HEK293 (cell line): Measurements from ENCODE around the gene MXRA8.

Experiments used
- CTCF ChIA-PET: fragments of 350-600 bp; formaldehyde crosslinking; extraction: SDS; loops from one replicate; lab custom pipeline; 2021; ENCODE audit warnings: antibody characterized with exemption; lab: Yijun Ruan, JAX
- POLR2A ChIA-PET: fragments of 300-600 bp; formaldehyde crosslinking; extraction: SDS; loops from one replicate; lab custom pipeline; 2020; ENCODE audit warnings: antibody characterized with exemption, inconsistent platforms; lab: Yijun Ruan, JAX
- H3K27ac ChIP-seq: fragments of 200-500 bp; sonication (Bioruptor generic); 2 replicates; pipeline ENCODE4 v1.5.1; 2014; ENCODE audit warnings: low read depth, low read length, control low read depth, inconsistent platforms; ENCODE audit errors: extremely low read depth
- H3K36me3 ChIP-seq, 2 experiments: fragments of 200-500 bp in 1 of 2; sonication (Bioruptor generic) in 1 of 2; 1 replicate in 1 of 2; 2 replicates in 1 of 2; pipeline ENCODE4 v1.5.1; 2014 to 2017; ENCODE audit warnings: inconsistent platforms in 2 of 2, low read length in 2 of 2; ENCODE audit not compliant: control insufficient read depth in 2 of 2, insufficient read depth in 1 of 2
- H3K4me1 ChIP-seq: fragments of 200-500 bp; sonication (Bioruptor generic); 2 replicates; pipeline ENCODE4 v1.5.1; 2014; ENCODE audit warnings: mild to moderate bottlenecking, low read length, inconsistent platforms; ENCODE audit not compliant: control insufficient read depth, insufficient read depth
- H3K4me3 ChIP-seq: 2 replicates; pipeline ENCODE4 v1.5.1; 2011; ENCODE audit warnings: low read depth, mild to moderate bottlenecking, control low read depth, low read length, moderate library complexity
- H3K9me3 ChIP-seq: fragments of 200-500 bp; sonication (Bioruptor generic); 2 replicates; pipeline ENCODE4 v1.5.1; 2014; ENCODE audit warnings: low read depth, low read length, inconsistent platforms; ENCODE audit not compliant: control insufficient read depth, insufficient read depth
- EGR2 ChIP-seq: fragments of 450-650 bp; formaldehyde crosslinking; IDR thresholded peaks from 2 replicates; pipeline ENCODE4 v1.5.1; 2016; ENCODE audit warnings: low read depth, missing biosample characterization, missing genetic modification characterization
- KLF10 ChIP-seq: fragments of 450-650 bp; IDR thresholded peaks from 2 replicates; pipeline ENCODE4 v1.5.1; 2018; ENCODE audit warnings: missing biosample characterization, mild to moderate bottlenecking, missing genetic modification characterization
- MYNN ChIP-seq: fragments of 450-650 bp; formaldehyde crosslinking; IDR thresholded peaks from 2 replicates; pipeline ENCODE4 v1.5.1; 2016; ENCODE audit warnings: missing biosample characterization, missing genetic modification characterization, borderline replicate concordance
- SETDB1 ChIP-seq: IDR thresholded peaks from one replicate; pipeline ENCODE4 v1.6.1; 2017; ENCODE audit warnings: mild to moderate bottlenecking, low read length, moderate library complexity, mixed read lengths; ENCODE audit not compliant: insufficient read length
- ZFHX2 ChIP-seq: fragments of 450-650 bp; formaldehyde crosslinking; conservative IDR thresholded peaks from 2 replicates; pipeline ENCODE4 v1.5.1; 2016; ENCODE audit warnings: missing biosample characterization, missing genetic modification characterization
- ZFP3 ChIP-seq: fragments of 450-650 bp; formaldehyde crosslinking; IDR thresholded peaks from 2 replicates; pipeline ENCODE4 v1.5.1; 2016; ENCODE audit warnings: low read depth, missing biosample characterization, missing genetic modification characterization
- ZNF10 ChIP-seq: fragments of 450-650 bp; formaldehyde crosslinking; IDR thresholded peaks from 2 replicates; pipeline ENCODE4 v1.5.1; 2017; ENCODE audit warnings: missing biosample characterization, missing genetic modification characterization
- ZNF184 ChIP-seq: fragments of 450-650 bp; IDR thresholded peaks from 2 replicates; pipeline ENCODE4 v1.5.1; 2018; ENCODE audit warnings: missing biosample characterization, mild to moderate bottlenecking, missing genetic modification characterization
- ZNF221 ChIP-seq: fragments of 450-650 bp; formaldehyde crosslinking; IDR thresholded peaks from 2 replicates; pipeline ENCODE4 v1.5.1; 2017; ENCODE audit warnings: missing biosample characterization, missing genetic modification characterization, borderline replicate concordance
- ZNF266 ChIP-seq: fragments of 450-650 bp; formaldehyde crosslinking; IDR thresholded peaks from 2 replicates; pipeline ENCODE4 v1.5.1; 2016; ENCODE audit warnings: missing biosample characterization, missing genetic modification characterization, low read depth
- ZNF302 ChIP-seq: fragments of 450-650 bp; formaldehyde crosslinking; IDR thresholded peaks from 2 replicates; pipeline ENCODE4 v1.5.1; 2016; ENCODE audit warnings: missing biosample characterization, missing genetic modification characterization, low read depth
- ZNF416 ChIP-seq: fragments of 450-650 bp; formaldehyde crosslinking; IDR thresholded peaks from 2 replicates; pipeline ENCODE4 v1.5.1; 2016; ENCODE audit warnings: missing biosample characterization, missing genetic modification characterization
- ZNF426 ChIP-seq: fragments of 450-650 bp; formaldehyde crosslinking; IDR thresholded peaks from 2 replicates; pipeline ENCODE4 v1.5.1; 2017; ENCODE audit warnings: missing biosample characterization, missing genetic modification characterization, mild to moderate bottlenecking, inconsistent platforms, moderate library complexity
- ZNF510 ChIP-seq: fragments of 450-650 bp; formaldehyde crosslinking; IDR thresholded peaks from 2 replicates; pipeline ENCODE4 v1.5.1; 2018; ENCODE audit warnings: mild to moderate bottlenecking, missing genetic modification characterization, missing biosample characterization; ENCODE audit not compliant: insufficient replicate concordance
- ZNF549 ChIP-seq: fragments of 450-650 bp; IDR thresholded peaks from 2 replicates; pipeline ENCODE4 v1.5.1; 2018; ENCODE audit warnings: missing biosample characterization, missing genetic modification characterization, mild to moderate bottlenecking, inconsistent platforms, moderate library complexity
- ZNF555 ChIP-seq: fragments of 450-650 bp; formaldehyde crosslinking; conservative IDR thresholded peaks from 2 replicates; pipeline ENCODE4 v1.5.1; 2017; ENCODE audit warnings: missing biosample characterization, mild to moderate bottlenecking, missing genetic modification characterization, inconsistent platforms
- ZNF600 ChIP-seq: fragments of 450-650 bp; formaldehyde crosslinking; IDR thresholded peaks from 2 replicates; pipeline ENCODE4 v1.5.1; 2016; ENCODE audit warnings: missing biosample characterization, missing genetic modification characterization
- ZNF629 ChIP-seq: fragments of 450-650 bp; formaldehyde crosslinking; IDR thresholded peaks from 2 replicates; pipeline ENCODE4 v1.5.1; 2017; ENCODE audit warnings: missing biosample characterization, missing genetic modification characterization
- ZNF664 ChIP-seq: fragments of 450-650 bp; formaldehyde crosslinking; IDR thresholded peaks from 2 replicates; pipeline ENCODE4 v1.5.1; 2016; ENCODE audit warnings: missing biosample characterization, missing genetic modification characterization
- ZNF747 ChIP-seq: fragments of 450-650 bp; formaldehyde crosslinking; IDR thresholded peaks from 2 replicates; pipeline ENCODE4 v1.5.1; 2016; ENCODE audit warnings: missing biosample characterization, missing genetic modification characterization
- TF ChIP-seq, protein P1 (sequence below): fragments of 450-650 bp; formaldehyde crosslinking; IDR thresholded peaks from 2 replicates; pipeline ENCODE4 v1.5.1; 2016; ENCODE audit warnings: missing biosample characterization, missing genetic modification characterization
- TF ChIP-seq, protein P2 (sequence below): fragments of 450-650 bp; formaldehyde crosslinking; IDR thresholded peaks from 2 replicates; pipeline ENCODE4 v1.5.1; 2016; ENCODE audit warnings: missing biosample characterization, missing genetic modification characterization, borderline replicate concordance
- TF ChIP-seq, protein P3 (sequence below): fragments of 450-650 bp; formaldehyde crosslinking; IDR thresholded peaks from 2 replicates; pipeline ENCODE4 v1.5.1; 2016; ENCODE audit warnings: missing biosample characterization, missing genetic modification characterization
- TF ChIP-seq, protein P4 (sequence below): fragments of 450-650 bp; formaldehyde crosslinking; IDR thresholded peaks from 2 replicates; pipeline ENCODE4 v1.5.0; 2017; ENCODE audit warnings: missing biosample characterization, missing genetic modification characterization, borderline replicate concordance
- TF ChIP-seq, protein P5 (sequence below): fragments of 450-650 bp; formaldehyde crosslinking; IDR thresholded peaks from 2 replicates; pipeline ENCODE4 v1.5.1; 2016; ENCODE audit warnings: missing biosample characterization, missing genetic modification characterization

The MXRA8 gene

DNA sequence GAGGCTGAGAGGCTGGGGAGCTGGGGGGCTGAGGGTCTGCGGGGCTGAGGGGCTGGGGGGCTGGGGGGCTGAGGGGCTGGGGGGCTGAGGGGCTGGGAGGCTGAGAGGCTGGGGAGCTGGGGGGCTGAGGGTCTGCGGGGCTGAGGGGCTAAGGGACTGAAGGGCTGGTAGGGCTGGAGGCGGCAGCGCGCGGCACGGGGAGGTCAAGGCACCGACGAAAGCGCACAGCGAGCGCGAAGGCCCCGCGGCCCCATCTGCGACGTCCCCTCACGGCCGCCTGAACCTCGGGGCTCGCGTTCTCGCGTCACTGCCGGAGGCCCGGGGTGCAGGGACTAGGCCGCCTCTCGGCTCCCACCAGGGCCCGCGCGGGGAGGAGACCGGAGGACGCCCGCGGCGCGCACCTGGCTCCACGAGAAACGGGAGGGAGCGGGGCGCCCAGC, 34.3 kb downstream of the MXRA8 start:
- Histone ChIP-seq H3K36me3 (peaks cover 0 to 58% of the 10 kb centered on the region in 2 experiments; a peak in 2 of 3 replicates), H3K4me1 (peaks cover 10% of the 10 kb centered on the region), H3K9me3 (no peaks in the 10 kb centered on the region), H3K27ac (peak overlapping the region; percentile 84; the same call in 1 of the 2 replicates), H3K4me3 (peak overlapping the region; percentile 93)
- CTCF ChIA-PET, result no interaction called here
- POLR2A ChIA-PET, result no interaction called here
- no peak for TF ChIP-seq ZNF184 (tag by site-specific recombination)
- TF ChIP-seq, protein P1, sequence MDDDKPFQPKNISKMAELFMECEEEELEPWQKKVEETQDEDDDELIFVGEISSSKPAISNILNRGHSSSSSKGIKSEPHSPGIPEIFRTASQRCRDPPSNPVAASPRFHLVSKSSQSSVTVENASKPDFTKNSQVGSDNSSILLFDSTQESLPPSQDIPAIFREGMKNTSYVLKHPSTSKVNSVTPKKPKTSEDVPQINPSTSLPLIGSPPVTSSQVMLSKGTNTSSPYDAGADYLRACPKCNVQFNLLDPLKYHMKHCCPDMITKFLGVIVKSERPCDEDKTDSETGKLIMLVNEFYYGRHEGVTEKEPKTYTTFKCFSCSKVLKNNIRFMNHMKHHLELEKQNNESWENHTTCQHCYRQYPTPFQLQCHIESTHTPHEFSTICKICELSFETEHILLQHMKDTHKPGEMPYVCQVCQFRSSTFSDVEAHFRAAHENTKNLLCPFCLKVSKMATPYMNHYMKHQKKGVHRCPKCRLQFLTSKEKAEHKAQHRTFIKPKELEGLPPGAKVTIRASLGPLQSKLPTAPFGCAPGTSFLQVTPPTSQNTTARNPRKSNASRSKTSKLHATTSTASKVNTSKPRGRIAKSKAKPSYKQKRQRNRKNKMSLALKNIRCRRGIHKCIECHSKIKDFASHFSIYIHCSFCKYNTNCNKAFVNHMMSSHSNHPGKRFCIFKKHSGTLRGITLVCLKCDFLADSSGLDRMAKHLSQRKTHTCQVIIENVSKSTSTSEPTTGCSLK (tag by site-specific recombination), result no peak
- no peak for TF ChIP-seq SETDB1
- no peak for TF ChIP-seq ZNF416 (tag by site-specific recombination)
- TF ChIP-seq ZNF221 (tag by site-specific recombination), result no peak
- TF ChIP-seq EGR2 (tag by site-specific recombination), result no peak
- TF ChIP-seq, protein P2, sequence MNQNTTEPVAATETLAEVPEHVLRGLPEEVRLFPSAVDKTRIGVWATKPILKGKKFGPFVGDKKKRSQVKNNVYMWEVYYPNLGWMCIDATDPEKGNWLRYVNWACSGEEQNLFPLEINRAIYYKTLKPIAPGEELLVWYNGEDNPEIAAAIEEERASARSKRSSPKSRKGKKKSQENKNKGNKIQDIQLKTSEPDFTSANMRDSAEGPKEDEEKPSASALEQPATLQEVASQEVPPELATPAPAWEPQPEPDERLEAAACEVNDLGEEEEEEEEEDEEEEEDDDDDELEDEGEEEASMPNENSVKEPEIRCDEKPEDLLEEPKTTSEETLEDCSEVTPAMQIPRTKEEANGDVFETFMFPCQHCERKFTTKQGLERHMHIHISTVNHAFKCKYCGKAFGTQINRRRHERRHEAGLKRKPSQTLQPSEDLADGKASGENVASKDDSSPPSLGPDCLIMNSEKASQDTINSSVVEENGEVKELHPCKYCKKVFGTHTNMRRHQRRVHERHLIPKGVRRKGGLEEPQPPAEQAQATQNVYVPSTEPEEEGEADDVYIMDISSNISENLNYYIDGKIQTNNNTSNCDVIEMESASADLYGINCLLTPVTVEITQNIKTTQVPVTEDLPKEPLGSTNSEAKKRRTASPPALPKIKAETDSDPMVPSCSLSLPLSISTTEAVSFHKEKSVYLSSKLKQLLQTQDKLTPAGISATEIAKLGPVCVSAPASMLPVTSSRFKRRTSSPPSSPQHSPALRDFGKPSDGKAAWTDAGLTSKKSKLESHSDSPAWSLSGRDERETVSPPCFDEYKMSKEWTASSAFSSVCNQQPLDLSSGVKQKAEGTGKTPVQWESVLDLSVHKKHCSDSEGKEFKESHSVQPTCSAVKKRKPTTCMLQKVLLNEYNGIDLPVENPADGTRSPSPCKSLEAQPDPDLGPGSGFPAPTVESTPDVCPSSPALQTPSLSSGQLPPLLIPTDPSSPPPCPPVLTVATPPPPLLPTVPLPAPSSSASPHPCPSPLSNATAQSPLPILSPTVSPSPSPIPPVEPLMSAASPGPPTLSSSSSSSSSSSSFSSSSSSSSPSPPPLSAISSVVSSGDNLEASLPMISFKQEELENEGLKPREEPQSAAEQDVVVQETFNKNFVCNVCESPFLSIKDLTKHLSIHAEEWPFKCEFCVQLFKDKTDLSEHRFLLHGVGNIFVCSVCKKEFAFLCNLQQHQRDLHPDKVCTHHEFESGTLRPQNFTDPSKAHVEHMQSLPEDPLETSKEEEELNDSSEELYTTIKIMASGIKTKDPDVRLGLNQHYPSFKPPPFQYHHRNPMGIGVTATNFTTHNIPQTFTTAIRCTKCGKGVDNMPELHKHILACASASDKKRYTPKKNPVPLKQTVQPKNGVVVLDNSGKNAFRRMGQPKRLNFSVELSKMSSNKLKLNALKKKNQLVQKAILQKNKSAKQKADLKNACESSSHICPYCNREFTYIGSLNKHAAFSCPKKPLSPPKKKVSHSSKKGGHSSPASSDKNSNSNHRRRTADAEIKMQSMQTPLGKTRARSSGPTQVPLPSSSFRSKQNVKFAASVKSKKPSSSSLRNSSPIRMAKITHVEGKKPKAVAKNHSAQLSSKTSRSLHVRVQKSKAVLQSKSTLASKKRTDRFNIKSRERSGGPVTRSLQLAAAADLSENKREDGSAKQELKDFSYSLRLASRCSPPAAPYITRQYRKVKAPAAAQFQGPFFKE (tag by site-specific recombination), result no peak
- no peak for TF ChIP-seq ZFP3 (tag by site-specific recombination)
- TF ChIP-seq ZNF664 (tag by site-specific recombination), result no peak
- TF ChIP-seq ZNF426 (tag by site-specific recombination), result no peak
- peak; percentile 74; the same call in 1 of the 2 replicates for TF ChIP-seq ZNF629 (tag by site-specific recombination)
- TF ChIP-seq, protein P3, sequence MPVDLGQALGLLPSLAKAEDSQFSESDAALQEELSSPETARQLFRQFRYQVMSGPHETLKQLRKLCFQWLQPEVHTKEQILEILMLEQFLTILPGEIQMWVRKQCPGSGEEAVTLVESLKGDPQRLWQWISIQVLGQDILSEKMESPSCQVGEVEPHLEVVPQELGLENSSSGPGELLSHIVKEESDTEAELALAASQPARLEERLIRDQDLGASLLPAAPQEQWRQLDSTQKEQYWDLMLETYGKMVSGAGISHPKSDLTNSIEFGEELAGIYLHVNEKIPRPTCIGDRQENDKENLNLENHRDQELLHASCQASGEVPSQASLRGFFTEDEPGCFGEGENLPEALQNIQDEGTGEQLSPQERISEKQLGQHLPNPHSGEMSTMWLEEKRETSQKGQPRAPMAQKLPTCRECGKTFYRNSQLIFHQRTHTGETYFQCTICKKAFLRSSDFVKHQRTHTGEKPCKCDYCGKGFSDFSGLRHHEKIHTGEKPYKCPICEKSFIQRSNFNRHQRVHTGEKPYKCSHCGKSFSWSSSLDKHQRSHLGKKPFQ (tag by site-specific recombination), result no peak
- TF ChIP-seq ZNF510, result no peak
- TF ChIP-seq MYNN (tag by site-specific recombination), result no peak; the same call in 1 of the 2 replicates
- no peak for TF ChIP-seq ZNF10
- TF ChIP-seq, protein P4, sequence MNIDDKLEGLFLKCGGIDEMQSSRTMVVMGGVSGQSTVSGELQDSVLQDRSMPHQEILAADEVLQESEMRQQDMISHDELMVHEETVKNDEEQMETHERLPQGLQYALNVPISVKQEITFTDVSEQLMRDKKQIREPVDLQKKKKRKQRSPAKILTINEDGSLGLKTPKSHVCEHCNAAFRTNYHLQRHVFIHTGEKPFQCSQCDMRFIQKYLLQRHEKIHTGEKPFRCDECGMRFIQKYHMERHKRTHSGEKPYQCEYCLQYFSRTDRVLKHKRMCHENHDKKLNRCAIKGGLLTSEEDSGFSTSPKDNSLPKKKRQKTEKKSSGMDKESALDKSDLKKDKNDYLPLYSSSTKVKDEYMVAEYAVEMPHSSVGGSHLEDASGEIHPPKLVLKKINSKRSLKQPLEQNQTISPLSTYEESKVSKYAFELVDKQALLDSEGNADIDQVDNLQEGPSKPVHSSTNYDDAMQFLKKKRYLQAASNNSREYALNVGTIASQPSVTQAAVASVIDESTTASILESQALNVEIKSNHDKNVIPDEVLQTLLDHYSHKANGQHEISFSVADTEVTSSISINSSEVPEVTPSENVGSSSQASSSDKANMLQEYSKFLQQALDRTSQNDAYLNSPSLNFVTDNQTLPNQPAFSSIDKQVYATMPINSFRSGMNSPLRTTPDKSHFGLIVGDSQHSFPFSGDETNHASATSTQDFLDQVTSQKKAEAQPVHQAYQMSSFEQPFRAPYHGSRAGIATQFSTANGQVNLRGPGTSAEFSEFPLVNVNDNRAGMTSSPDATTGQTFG (tag by site-specific recombination), result no peak
- no peak for TF ChIP-seq ZNF600
- TF ChIP-seq ZNF266, result no peak
- TF ChIP-seq ZNF747, result no peak
- TF ChIP-seq, protein P5, sequence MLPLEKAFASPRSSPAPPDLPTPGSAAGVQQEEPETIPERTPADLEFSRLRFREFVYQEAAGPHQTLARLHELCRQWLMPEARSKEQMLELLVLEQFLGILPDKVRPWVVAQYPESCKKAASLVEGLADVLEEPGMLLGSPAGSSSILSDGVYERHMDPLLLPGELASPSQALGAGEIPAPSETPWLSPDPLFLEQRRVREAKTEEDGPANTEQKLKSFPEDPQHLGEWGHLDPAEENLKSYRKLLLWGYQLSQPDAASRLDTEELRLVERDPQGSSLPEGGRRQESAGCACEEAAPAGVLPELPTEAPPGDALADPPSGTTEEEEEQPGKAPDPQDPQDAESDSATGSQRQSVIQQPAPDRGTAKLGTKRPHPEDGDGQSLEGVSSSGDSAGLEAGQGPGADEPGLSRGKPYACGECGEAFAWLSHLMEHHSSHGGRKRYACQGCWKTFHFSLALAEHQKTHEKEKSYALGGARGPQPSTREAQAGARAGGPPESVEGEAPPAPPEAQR, result no peak
- no peak for TF ChIP-seq KLF10 (tag by site-specific recombination)
- TF ChIP-seq ZNF549 (tag by site-specific recombination), result no peak
- TF ChIP-seq ZNF302 (tag by site-specific recombination), result no peak
- TF ChIP-seq ZFHX2 (tag by site-specific recombination), result 0 out of 2 replicates have a peak, but pooled peaks have one; percentile 27
- TF ChIP-seq ZNF555, result no peak
